ENCODE results near the gene KCNS1.

The KCNS1 gene

GRCh38 chr20:45047581-45048119, 53.3 kb downstream of the KCNS1 start:
- DNase-seq, result no peak

- no peak for DNase-seq
Observed at GRCh38 chr20:45044601-45045000, 56.3 kb downstream of the KCNS1 start.

GRCh38 chr20:45044084-45044573, 56.8 kb downstream of the KCNS1 start:
- peak; percentile 71 for DNase-seq

GRCh38 chr20:45042978-45043377, 57.9 kb downstream of the KCNS1 start:
- DNase-seq, result no peak

Measured in NCI-H1105 treated with DMSO at 0.1 percent for 48 hours (cell line).